K562 (cell line): ENCODE measurements around the gene ANAPC16. TPM values are rescaled to one million over a fixed set of nuclear protein-coding genes. Genes with fewer than 3 reads are reported as not detected.
A peak's percentile ranks its signal among the peaks of the same experiment; 100 is the strongest.

ENCODE experiments used
- CBFB ChIP-seq: sonication (generic); formaldehyde crosslinking; IDR thresholded peaks from 2 replicates; pipeline ENCODE4 v1.4.0; 2020; ENCODE audit warnings: mild to moderate bottlenecking, missing genetic modification reagents
- CHD4 ChIP-seq: fragments of 200-600 bp; sonication (generic); IDR thresholded peaks from 3 replicates; pipeline ENCODE4 v1.6.1; 2012; ENCODE audit warnings: low read depth, mild to moderate bottlenecking, mixed read lengths, low read length, inconsistent platforms; ENCODE audit not compliant: insufficient read depth, insufficient replicate concordance, poor library complexity, severe bottlenecking
- E2F3 ChIP-seq: fragments of 250-450 bp; sonication (Bioruptor Pico); IDR thresholded peaks from 2 replicates; pipeline ENCODE4 v1.4.0; 2020; ENCODE audit warnings: mild to moderate bottlenecking
- FOXK2 ChIP-seq, 2 experiments: fragments of 450-650 bp; IDR thresholded peaks in 1 of 2; conservative IDR thresholded peaks in 1 of 2; 2 replicates each; pipeline ENCODE4 v1.6.1; 2016; ENCODE audit warnings: low read depth in 2 of 2, mild to moderate bottlenecking in 1 of 2
- HDAC1 ChIP-seq, 2 experiments: fragments of 450-650 bp; IDR thresholded peaks; 2 replicates each; pipeline ENCODE4 v1.6.1; 2016 to 2017; ENCODE audit warnings: inconsistent platforms in 1 of 2, mild to moderate bottlenecking in 1 of 2, moderate library complexity in 1 of 2
- HDAC2 ChIP-seq: fragments of 450-650 bp; IDR thresholded peaks from 2 replicates; pipeline ENCODE4 v1.6.1; 2016; ENCODE audit warnings: mild to moderate bottlenecking
- HES1 ChIP-seq: fragments of 450-650 bp; IDR thresholded peaks from 2 replicates; pipeline ENCODE4 v1.6.1; 2016; ENCODE audit warnings: low read depth, mild to moderate bottlenecking, moderate library complexity
- JUN ChIP-seq, 2 experiments: sonication (generic) in 1 of 2; formaldehyde crosslinking in 1 of 2; IDR thresholded peaks; 2 replicates each; pipeline versions ENCODE4 v1.6.1 to v1.8.0; 2012 to 2022; ENCODE audit warnings: borderline replicate concordance in 2 of 2, mild to moderate bottlenecking in 2 of 2, improper control_type of control experiment in 1 of 2, low read depth in 1 of 2, low read length in 1 of 2, missing genetic modification reagents in 1 of 2
- LEF1 ChIP-seq: fragments of 450-650 bp; IDR thresholded peaks from 2 replicates; pipeline ENCODE4 v1.6.1; 2016; ENCODE audit warnings: mild to moderate bottlenecking
- MTA1 ChIP-seq: fragments of 450-650 bp; IDR thresholded peaks from 2 replicates; pipeline ENCODE4 v1.6.1; 2017; ENCODE audit warnings: borderline replicate concordance
- RBFOX2 ChIP-seq: fragments of 200-400 bp; formaldehyde crosslinking; IDR thresholded peaks from 2 replicates; pipeline ENCODE4 v1.6.1; 2017; ENCODE audit warnings: low read depth, mild to moderate bottlenecking, low read length, moderate library complexity
- SMAD4 ChIP-seq: fragments of 250-450 bp; sonication (Bioruptor Pico); conservative IDR thresholded peaks from 2 replicates; pipeline ENCODE4 v1.8.0; 2021; ENCODE audit warnings: inconsistent platforms, mild to moderate bottlenecking, moderate library complexity
- USF2 ChIP-seq: sonication (generic); formaldehyde crosslinking; IDR thresholded peaks from 2 replicates; pipeline ENCODE4 v1.5.0; 2020; ENCODE audit warnings: missing genetic modification reagents
- ZNF121 ChIP-seq: sonication (generic); formaldehyde crosslinking; conservative IDR thresholded peaks from 2 replicates; pipeline ENCODE4 v1.8.0; 2022; ENCODE audit warnings: missing genetic modification reagents
- ZNF282 ChIP-seq: sonication (generic); formaldehyde crosslinking; IDR thresholded peaks from 2 replicates; pipeline ENCODE4 v1.8.1; 2023; ENCODE audit warnings: missing genetic modification reagents
- ZNF512 ChIP-seq: IDR thresholded peaks from 2 replicates; pipeline ENCODE4 v1.6.1; 2016; ENCODE audit warnings: missing genetic modification characterization, missing compliant biosample characterization
- ZNF583 ChIP-seq: fragments of 250-450 bp; sonication (Bioruptor Pico); IDR thresholded peaks from 2 replicates; pipeline ENCODE4 v1.4.0; 2020
- ZNF644 ChIP-seq: fragments of 200-800 bp; sonication (Bioruptor generic); IDR thresholded peaks from 2 replicates; pipeline ENCODE4 v1.6.1; 2016; ENCODE audit warnings: low read depth, missing genetic modification characterization, missing compliant biosample characterization
- ZNF75A ChIP-seq: fragments of 450-650 bp; formaldehyde crosslinking; IDR thresholded peaks from 2 replicates; pipeline ENCODE4 v1.4.0; 2020; ENCODE audit warnings: mild to moderate bottlenecking
- ZSCAN29 ChIP-seq: fragments of 450-650 bp; IDR thresholded peaks from 2 replicates; pipeline ENCODE4 v1.6.1; 2017
- polyA plus RNA-seq, 8 experiments: library from polyadenylated mRNA; depleted of rRNA in 4 of 8; stranded (reverse) in 5 of 8; unstranded in 3 of 8; fragments of >200 nt; fragmentation: Nextera tagmentation in 2 of 8; fragmentation: Illumina TruSeq in 1 of 8; extraction: Ambion mirVana in 2 of 8; extraction: Trizol in 1 of 8; gene quantifications; 2 replicates each; pipeline versions ENCODE4 v1.2.1 to v1.2.3, GENCODE V29; 2011 to 2014; ENCODE audit warnings: inconsistent platforms in 1 of 8, missing spikeins in 1 of 8
- total RNA-seq, 7 experiments: library from RNA; depleted of rRNA in 6 of 7; stranded (reverse); fragments of >200 nt in 6 of 7; fragmentation: Illumina TruSeq in 2 of 7; extraction: Trizol in 2 of 7; gene quantifications; 2 replicates each; pipeline versions ENCODE4 v1.2.1 to v1.2.3, GENCODE V29; 2011 to 2021; ENCODE audit warnings: low replicate concordance in 1 of 7
- TF ChIP-seq, protein P1 (sequence below): sonication (generic); formaldehyde crosslinking; IDR thresholded peaks from 2 replicates; pipeline ENCODE4 v1.8.1; 2023; ENCODE audit warnings: mild to moderate bottlenecking, missing genetic modification reagents

ANAPC16 gene
- total and polyA plus RNA-seq, 9 of the 15 experiments (the other 6 are each of a cell fraction or from before 2014, with no cell fraction given): 42.6 to 208 (median 108) TPM

DNA sequence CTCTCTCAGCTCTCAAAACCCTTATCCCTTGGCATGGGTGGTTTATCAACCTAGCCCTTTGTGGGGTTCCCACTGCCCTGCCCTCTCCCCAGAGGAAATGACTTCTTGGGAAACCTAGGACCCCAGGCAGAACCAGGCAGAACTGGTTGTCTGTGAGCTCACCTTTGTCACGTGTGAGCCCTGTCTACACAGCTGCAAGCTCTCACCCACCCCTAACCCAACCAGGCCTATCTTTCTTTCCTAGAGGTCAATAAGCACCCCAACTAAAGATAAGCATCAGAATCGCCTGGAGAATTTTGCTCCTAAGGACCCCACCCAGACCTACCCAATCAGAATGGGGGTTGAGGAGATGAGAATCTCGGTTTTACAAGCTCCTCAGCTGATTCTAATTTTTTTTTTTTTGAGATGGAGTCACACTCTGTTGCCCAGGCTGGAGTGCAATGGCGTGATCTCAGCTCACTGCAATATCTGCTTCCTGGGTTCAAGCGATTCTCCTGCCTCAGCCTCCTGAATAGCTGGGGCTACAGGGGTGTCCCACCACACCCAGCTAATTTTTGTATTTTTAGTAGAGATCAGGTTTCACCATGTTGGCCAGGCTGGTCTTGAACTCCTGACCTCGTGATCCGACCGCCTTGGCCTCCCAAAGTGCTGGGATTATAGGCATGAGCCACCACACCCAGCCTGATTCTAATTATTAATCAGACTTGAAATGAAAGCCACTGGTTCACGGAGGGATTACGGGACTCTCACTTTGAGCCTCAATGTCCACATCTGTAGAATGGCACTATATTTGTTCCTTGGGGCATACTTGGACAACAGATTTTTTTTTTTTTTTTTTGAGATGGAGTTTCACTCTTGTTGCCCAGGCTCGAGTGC, 50.4 kb downstream of the ANAPC16 start (continued):
- TF ChIP-seq JUN (IDR thresholded peaks at IDR 0.05; ENCODE audit: borderline replicate concordance, low read depth, low read length) (0 out of 2 replicates have a peak, but pooled peaks have one; percentile 16), JUN (CRISPR knock-in tag; IDR thresholded peaks at IDR 0.05; ENCODE audit: borderline replicate concordance) (no peak), SMAD4 (peak; percentile 62; the same call in 1 of the 2 replicates), ZNF644 (tag) (peak; percentile 72; the same call in 1 of the 2 replicates), RBFOX2 (no peak), USF2 (peak; percentile 54; the same call in 1 of the 2 replicates), CHD4 (peak; percentile 76), E2F3 (CRISPR knock-in tag) (0 out of 2 replicates have a peak, but pooled peaks have one; percentile 13), ZNF583 (no peak), MTA1 (peak; percentile 18; the same call in 1 of the 2 replicates), ZNF121 (peak; percentile 66), FOXK2 (conservative IDR thresholded peaks at IDR 0.05 in 1 of 2, IDR thresholded peaks at IDR 0.05 in 1 of 2; ENCODE audit: low read depth in 2 of 2) (0 out of 4 replicates have a peak, but pooled peaks of 1 of the 2 experiments have one; percentile 22), ZNF75A (no peak), LEF1 (0 out of 2 replicates have a peak, but pooled peaks have one; percentile 28), HES1 (peak; percentile 45; the same call in 1 of the 2 replicates), ZNF282 (no peak), HDAC1 (IDR thresholded peaks at IDR 0.05) (peak in 1 of 2 experiments; percentile 56; a peak in 1 of 4 replicates), CBFB (0 out of 2 replicates have a peak, but pooled peaks have one; percentile 40), HDAC2 (peak; percentile 94), ZSCAN29 (no peak), ZNF512 (tag) (no peak)
- TF ChIP-seq, protein P1, sequence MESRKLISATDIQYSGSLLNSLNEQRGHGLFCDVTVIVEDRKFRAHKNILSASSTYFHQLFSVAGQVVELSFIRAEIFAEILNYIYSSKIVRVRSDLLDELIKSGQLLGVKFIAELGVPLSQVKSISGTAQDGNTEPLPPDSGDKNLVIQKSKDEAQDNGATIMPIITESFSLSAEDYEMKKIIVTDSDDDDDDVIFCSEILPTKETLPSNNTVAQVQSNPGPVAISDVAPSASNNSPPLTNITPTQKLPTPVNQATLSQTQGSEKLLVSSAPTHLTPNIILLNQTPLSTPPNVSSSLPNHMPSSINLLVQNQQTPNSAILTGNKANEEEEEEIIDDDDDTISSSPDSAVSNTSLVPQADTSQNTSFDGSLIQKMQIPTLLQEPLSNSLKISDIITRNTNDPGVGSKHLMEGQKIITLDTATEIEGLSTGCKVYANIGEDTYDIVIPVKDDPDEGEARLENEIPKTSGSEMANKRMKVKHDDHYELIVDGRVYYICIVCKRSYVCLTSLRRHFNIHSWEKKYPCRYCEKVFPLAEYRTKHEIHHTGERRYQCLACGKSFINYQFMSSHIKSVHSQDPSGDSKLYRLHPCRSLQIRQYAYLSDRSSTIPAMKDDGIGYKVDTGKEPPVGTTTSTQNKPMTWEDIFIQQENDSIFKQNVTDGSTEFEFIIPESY (CRISPR knock-in tag): 0 out of 2 replicates have a peak, but pooled peaks have one; percentile 24
